ENCODE results near the gene CES3.
A peak's percentile ranks its signal among the peaks of the same experiment; 100 is the strongest.

- no peak for TF ChIP-seq CTCF (IDR thresholded peaks at IDR 0.05; ENCODE audit: insufficient read depth, low read length, poor library complexity, severe bottlenecking)
- TF ChIP-seq EZH2phosphoT487 (conservative IDR thresholded peaks at IDR 0.05; ENCODE audit: low read length), result peak; percentile 13; the same call in 1 of the 2 replicates
Measured at GRCh38 chr16:66925322-66925840, 35.7 kb upstream of the CES3 start, which contains the start of gene RRAD.
